Caco-2 (cell line): ENCODE results near the gene WWTR1. TPM values are rescaled to one million over a fixed set of nuclear protein-coding genes. Genes with fewer than 3 reads are reported as not detected.

ENCODE experiments used
- BruUV-seq: library from RNA; stranded (reverse); fragments of 400-500 nt; replicated peaks from 2 replicates; lab custom pipeline; 2021; lab: Mats Ljungman, UMichigan
- CTCF ChIA-PET: fragments of 300-600 bp; sonication (Branson Sonifier 250); formaldehyde crosslinking; loops from one replicate; lab custom pipeline; 2022; ENCODE audit warnings: antibody characterized with exemption; lab: Charles Lee
- POLR2A ChIA-PET: fragments of 300-600 bp; sonication (Branson Sonifier 250); formaldehyde crosslinking; loops from one replicate; lab custom pipeline; 2022; ENCODE audit warnings: antibody characterized with exemption; lab: Charles Lee
- DNase-seq, 2 experiments: peaks; one replicate each; pipeline versions ENCODE4 v3.0.0 to v3.0.0-alpha.2; 2020 to 2022
- H3K27me3 ChIP-seq: replicated peaks from 2 replicates; pipeline ENCODE4 v1.6.0; 2011; ENCODE audit warnings: low read length; ENCODE audit not compliant: control insufficient read depth, insufficient read depth
- H3K36me3 ChIP-seq: 2 replicates; pipeline ENCODE4 v1.5.1; 2011; ENCODE audit warnings: low read length; ENCODE audit not compliant: control insufficient read depth, insufficient read depth
- H3K4me1 ChIP-seq: fragments of 250-450 bp; sonication (Bioruptor Pico); 2 replicates; pipeline ENCODE4 v1.5.1; 2020; ENCODE audit warnings: mild to moderate bottlenecking
- H3K4me3 ChIP-seq: 2 replicates; pipeline ENCODE4 v1.5.1; 2011; ENCODE audit warnings: low read depth, mild to moderate bottlenecking, control low read depth, low read length
- H3K9me3 ChIP-seq: fragments of 250-450 bp; sonication (Bioruptor Pico); 2 replicates; pipeline ENCODE4 v1.5.1; 2020; ENCODE audit warnings: mild to moderate bottlenecking, moderate library complexity
- H3K27ac Mint-ChIP-seq: one replicate; pipeline ENCODE4 v1.8.0; 2022; ENCODE audit warnings: mixed read lengths; ENCODE audit not compliant: unreplicated experiment
- H3K27me3 Mint-ChIP-seq: one replicate; pipeline ENCODE4 v1.8.0; 2022; ENCODE audit warnings: mixed read lengths; ENCODE audit not compliant: insufficient read depth, unreplicated experiment
- H3K36me3 Mint-ChIP-seq: one replicate; pipeline ENCODE4 v1.8.0; 2022; ENCODE audit warnings: mild to moderate bottlenecking, mixed read lengths; ENCODE audit not compliant: insufficient read depth, unreplicated experiment
- H3K4me1 Mint-ChIP-seq: one replicate; pipeline ENCODE4 v1.8.0; 2022; ENCODE audit warnings: low read depth, mixed read lengths; ENCODE audit not compliant: unreplicated experiment
- H3K4me3 Mint-ChIP-seq: one replicate; pipeline ENCODE4 v1.8.0; 2022; ENCODE audit warnings: mild to moderate bottlenecking, moderate library complexity, mixed read lengths; ENCODE audit not compliant: unreplicated experiment
- H3K9me3 Mint-ChIP-seq: one replicate; pipeline ENCODE4 v1.8.0; 2022; ENCODE audit warnings: mixed read lengths; ENCODE audit not compliant: unreplicated experiment
- intact Hi-C: fragments of 100-400 bp; cut with micrococcal nuclease; formaldehyde crosslinking; loops from one replicate; pipeline ENCODE4 v1.10.0; 2022; ENCODE audit not compliant: unreplicated experiment
- total RNA-seq: library from RNA; stranded (reverse); gene quantifications from 2 replicates; pipeline ENCODE4 v1.2.3, GENCODE V29; 2022
- TF ChIP-seq, protein P1 (sequence below), 2 experiments: fragments of 200-600 bp in 1 of 2; IDR thresholded peaks; 1 replicate in 1 of 2; 2 replicates in 1 of 2; pipeline versions ENCODE4 v1.5.1 to v1.8.0; 2011 to 2022; ENCODE audit warnings: antibody characterized with exemption in 1 of 2, control low read depth in 1 of 2, inconsistent platforms in 1 of 2, low read depth in 1 of 2, low read length in 1 of 2, mild to moderate bottlenecking in 1 of 2, moderate library complexity in 1 of 2; ENCODE audit not compliant: insufficient read depth in 1 of 2, severe bottlenecking in 1 of 2, unreplicated experiment in 1 of 2

The WWTR1 gene
- total RNA-seq, 1 experiment from 2014 or later: 16.2 TPM

DNA sequence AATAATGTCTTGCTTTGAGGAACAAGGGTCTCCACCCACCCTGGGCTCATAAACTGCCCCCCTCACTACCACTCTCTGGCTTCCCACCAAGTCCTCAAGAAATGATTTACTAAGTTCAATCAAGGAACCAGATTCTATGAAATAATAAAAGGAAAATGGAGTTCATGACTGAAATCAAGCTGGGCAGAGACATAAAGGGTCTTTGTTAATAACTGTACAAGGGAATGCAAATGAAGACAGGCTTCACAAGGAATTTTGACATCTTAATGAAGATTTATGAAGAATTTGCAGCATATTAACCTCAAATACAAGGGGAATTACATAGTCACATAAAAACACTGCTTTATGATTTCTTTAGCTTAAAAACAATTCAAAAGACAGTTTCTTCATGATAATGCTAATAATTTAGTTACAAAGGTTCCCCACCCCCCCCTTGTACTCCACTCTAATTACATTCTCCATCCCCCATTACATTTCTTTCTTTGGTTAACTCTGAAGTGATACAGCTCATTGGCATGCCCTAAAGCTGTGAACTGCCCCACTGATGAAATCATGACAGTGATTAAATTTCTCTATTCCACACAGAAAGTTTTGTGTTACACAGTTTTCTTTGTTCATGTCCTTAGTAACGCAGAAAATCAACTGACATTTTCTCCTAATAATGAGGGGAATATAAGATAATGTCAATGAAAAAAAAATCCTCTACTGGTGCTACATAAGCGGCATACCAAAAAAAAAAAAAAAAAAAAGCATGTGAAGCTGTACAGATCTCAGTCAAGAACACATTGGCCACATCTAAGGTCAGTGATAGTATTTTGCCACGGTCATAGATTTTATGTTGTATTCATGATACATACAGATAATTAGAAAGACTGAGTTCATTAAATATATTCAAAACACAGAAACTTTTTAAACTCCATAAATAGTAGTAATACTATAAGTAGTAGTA is 54.4 kb downstream of the WWTR1 start:
- no peak overlapping the region for H3K4me3 ChIP-seq
- Mint-ChIP-seq H3K36me3 (no peaks in the 10 kb centered on the region), H3K9me3 (no peaks in the 10 kb centered on the region), H3K4me1 (peaks cover 32% of the 10 kb centered on the region), H3K4me3 (no peak overlapping the region), H3K27me3 (no peaks in the 10 kb centered on the region), H3K27ac (no peak overlapping the region)
- no peaks in the 10 kb centered on the region for H3K27me3 ChIP-seq
- no peaks in the 10 kb centered on the region for H3K36me3 ChIP-seq
- ChIA-PET CTCF (interaction anchor here (0.7 kb wide), 1 partner anchor 35 kb away, joined by 11 read pairs; no protein-coding TSS in a partner anchor), POLR2A (interaction anchor here (0.6 kb wide), 1 partner anchor 51 kb away, joined by 4 read pairs; no protein-coding TSS in a partner anchor)
- H3K4me1 ChIP-seq: peaks cover 27% of the 10 kb centered on the region
- 0 out of 2 replicates have a peak, but pooled peaks cover 3% of the 10 kb centered on the region for H3K9me3 ChIP-seq
- intact Hi-C loops: no loop called here
- TF ChIP-seq, protein P1, sequence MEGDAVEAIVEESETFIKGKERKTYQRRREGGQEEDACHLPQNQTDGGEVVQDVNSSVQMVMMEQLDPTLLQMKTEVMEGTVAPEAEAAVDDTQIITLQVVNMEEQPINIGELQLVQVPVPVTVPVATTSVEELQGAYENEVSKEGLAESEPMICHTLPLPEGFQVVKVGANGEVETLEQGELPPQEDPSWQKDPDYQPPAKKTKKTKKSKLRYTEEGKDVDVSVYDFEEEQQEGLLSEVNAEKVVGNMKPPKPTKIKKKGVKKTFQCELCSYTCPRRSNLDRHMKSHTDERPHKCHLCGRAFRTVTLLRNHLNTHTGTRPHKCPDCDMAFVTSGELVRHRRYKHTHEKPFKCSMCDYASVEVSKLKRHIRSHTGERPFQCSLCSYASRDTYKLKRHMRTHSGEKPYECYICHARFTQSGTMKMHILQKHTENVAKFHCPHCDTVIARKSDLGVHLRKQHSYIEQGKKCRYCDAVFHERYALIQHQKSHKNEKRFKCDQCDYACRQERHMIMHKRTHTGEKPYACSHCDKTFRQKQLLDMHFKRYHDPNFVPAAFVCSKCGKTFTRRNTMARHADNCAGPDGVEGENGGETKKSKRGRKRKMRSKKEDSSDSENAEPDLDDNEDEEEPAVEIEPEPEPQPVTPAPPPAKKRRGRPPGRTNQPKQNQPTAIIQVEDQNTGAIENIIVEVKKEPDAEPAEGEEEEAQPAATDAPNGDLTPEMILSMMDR (IDR thresholded peaks at IDR 0.05; ENCODE audit: insufficient read depth in 1 of 2, low read depth in 1 of 2, low read length in 1 of 2, severe bottlenecking in 1 of 2, unreplicated experiment in 1 of 2): no peak
- no peak for DNase-seq
- BruUV-seq: no TSS peak

DNA sequence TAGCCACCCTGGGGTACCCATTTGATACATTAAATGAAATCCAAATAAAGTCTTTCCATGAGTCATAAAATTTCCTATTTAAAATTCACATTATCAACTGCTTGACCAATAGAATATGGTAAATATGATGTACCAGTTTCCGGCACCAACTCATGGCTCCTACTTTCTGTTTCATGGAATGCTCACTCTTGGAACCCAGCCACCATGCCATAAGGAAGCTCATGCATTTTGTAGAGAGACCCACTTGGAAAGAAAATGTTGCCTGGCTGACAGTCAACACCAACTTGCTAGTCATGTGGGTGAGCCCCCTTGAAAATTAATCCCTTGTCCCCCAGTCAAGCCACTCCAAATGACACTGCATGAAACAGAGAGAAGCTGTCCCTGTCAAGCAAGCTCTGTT is 57.2 kb downstream of the WWTR1 start:
- no peaks in the 10 kb centered on the region for H3K36me3 Mint-ChIP-seq
- Histone ChIP-seq H3K36me3 (no peaks in the 10 kb centered on the region), H3K9me3 (0 out of 2 replicates have a peak, but pooled peaks cover 3% of the 10 kb centered on the region), H3K27me3 (no peaks in the 10 kb centered on the region), H3K4me3 (no peak overlapping the region), H3K4me1 (peaks cover 4% of the 10 kb centered on the region; the same call in 1 of the 2 replicates)
- DNase-seq: no peak
- no peak overlapping the region for H3K4me3 Mint-ChIP-seq
- POLR2A ChIA-PET: no interaction called here
- CTCF ChIA-PET: no interaction called here
- H3K9me3 Mint-ChIP-seq: no peaks in the 10 kb centered on the region
- H3K27me3 Mint-ChIP-seq: no peaks in the 10 kb centered on the region
- no peak overlapping the region for H3K27ac Mint-ChIP-seq
- intact Hi-C loops: no loop called here
- BruUV-seq: no TSS peak
- peaks cover 20% of the 10 kb centered on the region for H3K4me1 Mint-ChIP-seq
- TF ChIP-seq, protein P1 (IDR thresholded peaks at IDR 0.05; ENCODE audit: insufficient read depth in 1 of 2, low read depth in 1 of 2, low read length in 1 of 2, severe bottlenecking in 1 of 2, unreplicated experiment in 1 of 2): no peak

DNA sequence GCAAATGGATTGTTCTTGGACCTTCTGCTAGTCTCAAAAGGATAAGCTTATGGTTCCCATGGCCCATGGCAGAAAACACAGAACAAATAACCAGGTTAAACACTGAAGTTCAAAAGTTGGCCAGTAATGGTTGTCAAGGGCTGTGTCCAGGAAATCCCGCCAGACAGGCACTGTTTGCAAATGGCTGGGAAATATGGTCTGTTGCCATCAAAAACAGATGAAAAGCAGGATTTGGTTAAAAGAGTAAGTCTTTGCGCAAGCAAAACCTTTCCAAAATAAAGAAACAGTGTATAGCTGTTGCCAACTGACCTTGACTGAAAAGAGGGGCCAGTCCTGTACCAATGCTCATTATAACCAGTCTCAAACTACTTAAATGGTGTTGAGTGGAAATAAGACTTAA is 58.6 kb downstream of the WWTR1 start:
- POLR2A ChIA-PET: no interaction called here
- H3K27ac Mint-ChIP-seq: no peak overlapping the region

More for the DNA sequence above, 58.6 kb downstream of the WWTR1 start:
- Mint-ChIP-seq H3K27me3 (no peaks in the 10 kb centered on the region), H3K4me1 (peaks cover 10% of the 10 kb centered on the region), H3K36me3 (no peaks in the 10 kb centered on the region), H3K9me3 (no peaks in the 10 kb centered on the region), H3K4me3 (no peak overlapping the region)
- BruUV-seq: no TSS peak
- no peak overlapping the region for H3K4me3 ChIP-seq
- H3K4me1 ChIP-seq: peaks cover 4% of the 10 kb centered on the region; the same call in 1 of the 2 replicates
- H3K36me3 ChIP-seq: no peaks in the 10 kb centered on the region
- H3K27me3 ChIP-seq: no peaks in the 10 kb centered on the region
- intact Hi-C loops: no loop called here
- 0 out of 2 replicates have a peak, but pooled peaks cover 3% of the 10 kb centered on the region for H3K9me3 ChIP-seq
- TF ChIP-seq, protein P1 (IDR thresholded peaks at IDR 0.05; ENCODE audit: insufficient read depth in 1 of 2, low read depth in 1 of 2, low read length in 1 of 2, severe bottlenecking in 1 of 2, unreplicated experiment in 1 of 2): no peak
- DNase-seq: no peak
- CTCF ChIA-PET: no interaction called here
